ENCODE measurements around the gene PROK1. TPM values are rescaled to one million over a fixed set of nuclear protein-coding genes. Genes with fewer than 3 reads are reported as not detected.

PROK1 gene
- total RNA-seq, 2 experiments from 2014 or later = not detected

GRCh38 chr1:110480356-110481096 lies 29.6 kb downstream of the PROK1 start:
- H3K27me3 Mint-ChIP-seq = peaks cover 18% of the 10 kb centered on the region
- H3K4me1 Mint-ChIP-seq (ENCODE audit: low read depth) = no peaks in the 10 kb centered on the region
- ChIA-PET CTCF (interaction anchor here (1.8 kb wide), 1 partner anchor 15 kb away, joined by 6 read pairs; no protein-coding TSS in a partner anchor), POLR2A (no interaction called here)
- H3K36me3 ChIP-seq (ENCODE audit: insufficient read depth, low read length) = no peaks in the 10 kb centered on the region
- H3K4me3 ChIP-seq (ENCODE audit: low read length) = no peak overlapping the region
- no peak for ATAC-seq (ENCODE audit: poor library complexity)
- no peaks in the 10 kb centered on the region for H3K4me1 ChIP-seq (ENCODE audit: insufficient read depth, low read length)
- H3K9me3 ChIP-seq (ENCODE audit: control insufficient read depth in 1 of 2, insufficient read depth in 1 of 2, low read length in 2 of 2) = peaks cover 0 to 9% of the 10 kb centered on the region in 2 experiments
- no peak overlapping the region for H3K4me3 Mint-ChIP-seq
- peaks cover 0 to 7% of the 10 kb centered on the region in 2 experiments for H3K27me3 ChIP-seq (ENCODE audit: control insufficient read depth in 1 of 2, insufficient read depth in 2 of 2, low read length in 2 of 2)
- DNase-seq = no peak
- H3K36me3 Mint-ChIP-seq (ENCODE audit: low read depth) = no peaks in the 10 kb centered on the region
- no peak for TF ChIP-seq CTCF (IDR thresholded peaks at IDR 0.05)
- no peak overlapping the region for H3K27ac ChIP-seq (ENCODE audit: low read depth in 1 of 2, low read length in 2 of 2)
- H3K9me3 Mint-ChIP-seq = no peaks in the 10 kb centered on the region
- intact Hi-C loops (cut with DNase I, micrococcal nuclease) = no loop called here
- H3K27ac Mint-ChIP-seq = no peak overlapping the region

DNA sequence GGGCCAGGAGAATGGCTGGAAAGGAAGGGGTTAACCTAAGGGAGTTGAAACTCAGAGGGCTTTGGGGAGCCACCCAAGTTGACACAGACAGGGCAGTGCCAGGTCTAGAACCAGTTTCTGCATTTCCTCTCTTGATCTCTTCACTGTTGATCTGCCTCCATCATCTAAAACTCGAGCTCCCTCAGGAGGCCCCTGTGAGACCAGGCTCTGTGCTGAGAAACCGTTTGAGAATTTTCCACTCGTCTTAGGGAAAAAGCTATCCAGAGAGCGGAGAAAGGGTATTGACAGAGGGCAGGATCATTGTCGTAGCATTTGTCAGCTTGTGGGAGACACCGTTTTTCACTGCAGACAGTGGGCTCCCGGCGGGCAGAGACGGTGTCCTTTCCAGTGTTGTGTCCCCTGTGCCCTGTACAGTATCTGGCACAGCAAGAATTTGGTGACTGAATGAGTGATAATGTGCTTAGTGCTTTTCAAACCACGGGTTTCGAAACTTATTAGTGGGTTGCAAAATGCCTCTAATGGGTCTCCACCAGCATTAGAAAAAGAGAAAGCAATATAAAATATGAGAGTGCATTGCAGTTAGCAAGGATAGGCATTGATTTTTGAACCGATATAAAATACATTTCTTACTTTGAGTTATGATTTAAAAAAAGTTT lies 31.1 kb downstream of the PROK1 start:
- H3K9me3 Mint-ChIP-seq = no peaks in the 10 kb centered on the region
- no peaks in the 10 kb centered on the region for H3K4me1 Mint-ChIP-seq (ENCODE audit: low read depth)
- H3K27ac Mint-ChIP-seq = no peak overlapping the region
- H3K9me3 ChIP-seq (ENCODE audit: control insufficient read depth in 1 of 2, insufficient read depth in 1 of 2, low read length in 2 of 2) = peaks cover 0 to 9% of the 10 kb centered on the region in 2 experiments
- no peak for TF ChIP-seq CTCF (IDR thresholded peaks at IDR 0.05)
- H3K36me3 ChIP-seq (ENCODE audit: insufficient read depth, low read length) = no peaks in the 10 kb centered on the region
- no peak overlapping the region for H3K4me3 ChIP-seq (ENCODE audit: low read length)
- no peak overlapping the region for H3K4me3 Mint-ChIP-seq
- H3K4me1 ChIP-seq (ENCODE audit: insufficient read depth, low read length) = no peaks in the 10 kb centered on the region
- ChIA-PET POLR2A (no interaction called here), CTCF (interaction anchor here (1.8 kb wide), 1 partner anchor 14 kb away, joined by 6 read pairs; no protein-coding TSS in a partner anchor)
- peaks cover 20% of the 10 kb centered on the region for H3K27me3 Mint-ChIP-seq
- peaks cover 0 to 7% of the 10 kb centered on the region in 2 experiments for H3K27me3 ChIP-seq (ENCODE audit: control insufficient read depth in 1 of 2, insufficient read depth in 2 of 2, low read length in 2 of 2)
- H3K27ac ChIP-seq (ENCODE audit: low read depth in 1 of 2, low read length in 2 of 2) = no peak overlapping the region
- intact Hi-C loops (cut with DNase I, micrococcal nuclease) = no loop called here
- no peaks in the 10 kb centered on the region for H3K36me3 Mint-ChIP-seq (ENCODE audit: low read depth)
- DNase-seq (no peak), ATAC-seq (ENCODE audit: poor library complexity) (no peak)

DNA sequence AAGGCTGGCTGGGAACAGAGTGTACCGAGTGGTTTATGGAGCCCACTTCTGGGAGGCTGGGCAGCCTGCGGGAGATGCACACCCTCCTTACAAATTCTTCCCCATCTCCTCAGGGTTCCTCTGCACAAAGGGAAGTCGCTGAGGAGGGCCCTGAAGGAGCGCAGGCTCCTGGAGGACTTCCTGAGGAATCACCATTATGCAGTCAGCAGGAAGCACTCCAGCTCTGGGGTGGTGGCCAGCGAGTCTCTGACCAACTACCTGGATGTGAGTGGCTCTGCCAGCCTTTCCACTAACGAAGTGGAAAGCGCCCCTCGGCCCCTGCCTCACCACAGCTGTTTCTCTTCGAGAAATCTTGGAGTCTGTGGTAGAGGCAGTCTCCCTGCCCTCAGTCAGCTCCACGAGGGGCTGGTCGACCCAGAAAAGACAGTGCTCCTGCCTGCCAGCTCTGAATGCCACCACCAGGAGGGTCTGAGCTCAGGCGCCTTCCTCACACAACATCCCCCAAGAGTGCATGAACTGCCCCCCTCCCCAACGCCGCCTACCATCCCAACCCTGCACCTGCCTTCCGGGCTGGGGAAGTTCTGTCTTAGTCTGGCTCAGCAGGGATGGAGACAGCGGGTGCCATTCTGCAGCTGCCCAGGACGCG lies 31.8 kb downstream of the PROK1 start:
- Histone ChIP-seq H3K36me3 (ENCODE audit: insufficient read depth, low read length) (no peaks in the 10 kb centered on the region), H3K27ac (ENCODE audit: low read depth in 1 of 2, low read length in 2 of 2) (no peak overlapping the region), H3K9me3 (ENCODE audit: control insufficient read depth in 1 of 2, insufficient read depth in 1 of 2, low read length in 2 of 2) (peaks cover 0 to 9% of the 10 kb centered on the region in 2 experiments), H3K4me1 (ENCODE audit: insufficient read depth, low read length) (no peaks in the 10 kb centered on the region), H3K27me3 (ENCODE audit: control insufficient read depth in 1 of 2, insufficient read depth in 2 of 2, low read length in 2 of 2) (peaks cover 0 to 7% of the 10 kb centered on the region in 2 experiments), H3K4me3 (ENCODE audit: low read length) (no peak overlapping the region)
- Mint-ChIP-seq H3K27ac (no peak overlapping the region), H3K4me3 (no peak overlapping the region), H3K9me3 (no peaks in the 10 kb centered on the region), H3K4me1 (ENCODE audit: low read depth) (no peaks in the 10 kb centered on the region), H3K27me3 (peaks cover 20% of the 10 kb centered on the region), H3K36me3 (ENCODE audit: low read depth) (no peaks in the 10 kb centered on the region)
- ChIA-PET POLR2A (no interaction called here), CTCF (no interaction called here)
- no peak for DNase-seq
- intact Hi-C loops (cut with DNase I, micrococcal nuclease) = no loop called here
- no peak for TF ChIP-seq CTCF (IDR thresholded peaks at IDR 0.05)
- no peak for ATAC-seq (ENCODE audit: poor library complexity)

All from CD4-positive, alpha-beta T cell (primary cell).